Stomach (tissue), 9 donors: ENCODE results near the gene MACO1. TPM values are rescaled to one million over a fixed set of nuclear protein-coding genes. Genes with fewer than 3 reads are reported as not detected.

Source experiments
- DNase-seq, 2 donors: peaks; one replicate each; pipeline versions ENCODE4 v3.0.0 to v3.0.0-alpha.2; 2013 to 2019
- H3K27ac ChIP-seq, 5 donors: fragments of 200-600 bp in 4 of 5; sonication (generic) in 4 of 5; one replicate each; pipeline ENCODE4 v1.5.1; 2013 to 2019; ENCODE audit warnings: mild to moderate bottlenecking in 1 of 5, moderate library complexity in 1 of 5
- H3K27me3 ChIP-seq, 3 donors: fragments of 200-600 bp; sonication (generic); one replicate each; pipeline ENCODE4 v1.5.1; 2017 to 2019; ENCODE audit warnings: mixed run types in 1 of 3
- H3K36me3 ChIP-seq, 4 donors: fragments of 200-600 bp; sonication (generic); 1 replicate in 3 of 4; 2 replicates in 1 of 4; pipeline ENCODE4 v1.5.1; 2016 to 2019
- H3K4me1 ChIP-seq, 4 donors: fragments of 200-600 bp; sonication (generic); one replicate each; pipeline ENCODE4 v1.5.1; 2016 to 2019
- H3K4me3 ChIP-seq, 4 donors: fragments of 200-600 bp; sonication (generic) in 3 of 4; one replicate each; pipeline ENCODE4 v1.5.1; 2016 to 2019; ENCODE audit warnings: mild to moderate bottlenecking in 1 of 4
- H3K9me3 ChIP-seq, 4 donors: fragments of 200-600 bp; sonication (generic); one replicate each; pipeline ENCODE4 v1.5.1; 2016 to 2019
- EP300 ChIP-seq: sonication (generic); formaldehyde crosslinking; IDR thresholded peaks from one replicate; pipeline ENCODE4 v1.6.1; 2017; ENCODE audit warnings: antibody characterized with exemption
- POLR2A ChIP-seq, 4 donors: fragments of 450-650 bp; IDR thresholded peaks; one replicate each; pipeline ENCODE4 v1.6.1; 2016; ENCODE audit warnings: antibody characterized with exemption in 4 of 4, control low read depth in 2 of 4, mild to moderate bottlenecking in 1 of 4, moderate library complexity in 1 of 4
- POLR2AphosphoS5 ChIP-seq, 3 donors: sonication (generic); formaldehyde crosslinking; IDR thresholded peaks; one replicate each; pipeline ENCODE4 v1.6.1; 2016; ENCODE audit warnings: antibody characterized with exemption in 3 of 3
- WGBS, 5 donors: extraction: QIAGEN DNeasy Blood & Tissue Kit in 3 of 5; methylation state at CpG; one replicate each; pipeline versions ENCODE4 v1.1.5 to v1.1.7; 2013 to 2018; 5-methylcytosine and 5-hydroxymethylcytosine counted together
- intact Hi-C: fragments of 100-400 bp; cut with DNase I; formaldehyde crosslinking; loops from one replicate; pipeline ENCODE4 v1.15.1; 2023; ENCODE audit warnings: low total_unique reads
- polyA plus RNA-seq, 3 donors: library from polyadenylated mRNA; stranded (reverse); fragments of 200-250 nt; gene quantifications; one replicate each; pipeline ENCODE4 v1.2.3, GENCODE V29; 2013
- total RNA-seq, 5 donors: library from RNA; depleted of rRNA; stranded (reverse); fragments of >200 nt; gene quantifications; one replicate each; pipeline versions ENCODE4 v1.1.0 to v1.2.3, GENCODE V29; 2014 to 2016
- TF ChIP-seq, protein P1 (sequence below), 7 experiments: fragments of 450-650 bp in 4 of 7; fragments of 200-600 bp in 3 of 7; sonication (generic) in 3 of 7; IDR thresholded peaks; one replicate each; pipeline ENCODE4 v1.5.1; 2016 to 2019; ENCODE audit warnings: antibody characterized with exemption in 7 of 7, control low read depth in 2 of 7, mild to moderate bottlenecking in 1 of 7
- donor health status: healthy with polysubstance abuse.
- donor health status: Bipolar disorder and iron deficiency.
- donor health status: healthy.

Gene MACO1
- total and polyA plus RNA-seq, 8 donors, result 4.9 to 19.8 (median 11.3) TPM

DNA sequence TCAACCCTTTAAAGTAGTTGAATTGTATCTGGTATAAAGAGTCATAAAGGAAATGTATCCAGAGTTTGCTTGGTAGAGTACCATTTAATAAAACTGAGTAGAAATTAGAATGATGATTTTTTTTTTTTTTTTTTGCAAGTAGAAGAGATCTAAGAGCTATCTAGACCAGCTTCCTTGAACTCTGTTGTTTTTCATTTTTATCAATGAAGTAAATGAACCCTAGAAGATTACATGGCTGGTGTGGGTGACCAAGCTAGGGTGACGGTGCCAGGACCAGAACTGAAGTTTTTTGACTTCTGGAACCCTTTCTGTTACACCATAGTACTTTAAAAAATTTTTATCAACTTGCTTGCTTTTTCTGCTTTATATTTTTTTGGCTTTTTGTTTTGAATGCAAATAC is 36.9 kb downstream of the MACO1 start:
- Histone ChIP-seq H3K27me3 (no peaks in the 10 kb centered on the region), H3K36me3 (no peaks in the 10 kb centered on the region), H3K9me3 (no peaks in the 10 kb centered on the region), H3K27ac (peak overlapping the region in 1 of 5 donors; percentile 46), H3K4me3 (no peak overlapping the region), H3K4me1 (peaks cover 14 to 61% (median 34%) of the 10 kb centered on the region in 4 donors)
- 22 to 53% (median 42%) methylated on average over 1 of the region's 1 CpG for WGBS, 5 donors
- intact Hi-C loops, result no loop called here
- no peak for DNase-seq
- TF ChIP-seq, protein P1, sequence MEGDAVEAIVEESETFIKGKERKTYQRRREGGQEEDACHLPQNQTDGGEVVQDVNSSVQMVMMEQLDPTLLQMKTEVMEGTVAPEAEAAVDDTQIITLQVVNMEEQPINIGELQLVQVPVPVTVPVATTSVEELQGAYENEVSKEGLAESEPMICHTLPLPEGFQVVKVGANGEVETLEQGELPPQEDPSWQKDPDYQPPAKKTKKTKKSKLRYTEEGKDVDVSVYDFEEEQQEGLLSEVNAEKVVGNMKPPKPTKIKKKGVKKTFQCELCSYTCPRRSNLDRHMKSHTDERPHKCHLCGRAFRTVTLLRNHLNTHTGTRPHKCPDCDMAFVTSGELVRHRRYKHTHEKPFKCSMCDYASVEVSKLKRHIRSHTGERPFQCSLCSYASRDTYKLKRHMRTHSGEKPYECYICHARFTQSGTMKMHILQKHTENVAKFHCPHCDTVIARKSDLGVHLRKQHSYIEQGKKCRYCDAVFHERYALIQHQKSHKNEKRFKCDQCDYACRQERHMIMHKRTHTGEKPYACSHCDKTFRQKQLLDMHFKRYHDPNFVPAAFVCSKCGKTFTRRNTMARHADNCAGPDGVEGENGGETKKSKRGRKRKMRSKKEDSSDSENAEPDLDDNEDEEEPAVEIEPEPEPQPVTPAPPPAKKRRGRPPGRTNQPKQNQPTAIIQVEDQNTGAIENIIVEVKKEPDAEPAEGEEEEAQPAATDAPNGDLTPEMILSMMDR (IDR thresholded peaks at IDR 0.05), result no peak
- no peak for TF ChIP-seq POLR2AphosphoS5 (IDR thresholded peaks at IDR 0.05)
- no peak for TF ChIP-seq POLR2A (IDR thresholded peaks at IDR 0.05)
- no peak for TF ChIP-seq EP300

DNA sequence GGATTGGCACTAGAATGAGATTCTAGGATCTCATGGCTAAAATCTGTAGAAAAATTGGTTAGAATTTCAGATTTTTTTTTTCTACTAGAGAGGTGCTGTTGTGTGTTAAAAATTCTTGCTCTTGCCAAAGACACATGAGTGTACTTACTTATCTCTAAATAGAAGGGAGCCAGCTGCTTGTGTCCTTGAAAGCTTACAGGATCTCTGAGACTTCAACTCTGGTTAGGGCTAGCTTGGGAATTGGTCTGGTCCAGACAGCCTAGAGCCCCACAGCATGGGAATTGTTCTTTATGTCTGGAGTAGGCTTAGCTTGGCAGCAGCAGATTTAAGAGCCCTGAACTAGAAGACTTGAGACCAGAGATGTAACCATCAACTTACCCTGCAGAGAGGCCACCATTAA is 37.3 kb downstream of the MACO1 start:
- H3K4me1 ChIP-seq, result peaks cover 14 to 60% (median 31%) of the 10 kb centered on the region in 4 donors
- peak in 1 of 2 donors; percentile 33 for DNase-seq
- intact Hi-C loops, result no loop called here

DNA sequence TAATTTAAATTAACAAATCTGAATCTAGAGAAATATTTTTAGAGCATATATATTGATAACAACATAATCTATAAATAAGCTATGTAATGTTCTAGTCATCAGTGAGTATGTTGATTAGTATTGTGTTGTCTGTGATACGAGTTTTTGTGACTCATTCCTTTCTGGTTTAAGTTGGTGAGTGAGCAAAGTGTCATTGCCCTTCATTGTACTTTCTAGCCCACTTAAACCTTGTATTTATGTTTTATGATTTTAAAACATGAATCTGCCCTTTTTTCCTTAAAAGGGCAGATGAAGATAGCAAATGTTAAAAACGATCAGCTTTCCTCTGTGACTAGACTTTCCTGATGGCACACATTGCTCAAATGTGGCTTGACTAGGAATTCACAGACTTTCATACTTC is 38.5 kb downstream of the MACO1 start:
- intact Hi-C loops, result no loop called here
- Histone ChIP-seq H3K4me3 (no peak overlapping the region), H3K27ac (no peak overlapping the region), H3K27me3 (no peaks in the 10 kb centered on the region), H3K4me1 (peaks cover 14 to 54% (median 34%) of the 10 kb centered on the region in 4 donors), H3K36me3 (no peaks in the 10 kb centered on the region), H3K9me3 (no peaks in the 10 kb centered on the region)
- 64 to 83% (median 71%) methylated on average over 2 of the region's 2 CpGs for WGBS, 5 donors
- TF ChIP-seq, protein P1 (IDR thresholded peaks at IDR 0.05), result no peak
- TF ChIP-seq EP300 (no peak), POLR2A (IDR thresholded peaks at IDR 0.05) (no peak), POLR2AphosphoS5 (IDR thresholded peaks at IDR 0.05) (no peak)
- DNase-seq, result no peak

More for the DNA sequence above, 37.3 kb downstream of the MACO1 start:
- Histone ChIP-seq H3K9me3 (no peaks in the 10 kb centered on the region), H3K27me3 (no peaks in the 10 kb centered on the region), H3K27ac (peak overlapping the region in 1 of 5 donors; percentile 46), H3K4me3 (no peak overlapping the region), H3K36me3 (no peaks in the 10 kb centered on the region)
- TF ChIP-seq POLR2AphosphoS5 (IDR thresholded peaks at IDR 0.05) (no peak), EP300 (no peak), POLR2A (IDR thresholded peaks at IDR 0.05) (no peak)
- TF ChIP-seq, protein P1 (IDR thresholded peaks at IDR 0.05), result no peak

DNA sequence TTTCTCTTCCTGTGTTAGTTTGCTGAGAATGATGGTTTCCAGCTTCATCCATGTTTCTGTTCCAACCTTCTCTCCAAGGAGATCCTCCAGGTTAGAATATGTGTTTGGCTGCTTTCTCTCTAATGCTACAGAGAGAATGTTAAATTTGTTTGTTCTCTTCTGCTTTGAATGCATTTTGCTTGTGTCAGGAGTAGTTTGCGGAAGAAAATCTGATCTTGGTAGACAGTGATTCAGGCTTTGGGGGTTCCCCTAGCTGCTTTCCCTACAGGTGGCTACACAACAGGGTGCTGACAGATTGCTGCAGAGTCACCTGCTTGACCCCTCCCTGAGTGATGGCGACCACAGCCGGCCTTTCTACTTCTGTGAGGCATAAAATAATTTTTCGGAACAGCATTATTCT is 41.8 kb downstream of the MACO1 start:
- Histone ChIP-seq H3K36me3 (no peaks in the 10 kb centered on the region), H3K4me1 (peaks cover 9 to 67% (median 37%) of the 10 kb centered on the region in 4 donors), H3K27ac (no peak overlapping the region), H3K9me3 (no peaks in the 10 kb centered on the region), H3K4me3 (no peak overlapping the region), H3K27me3 (no peaks in the 10 kb centered on the region)
- TF ChIP-seq EP300 (no peak), POLR2A (IDR thresholded peaks at IDR 0.05) (no peak), POLR2AphosphoS5 (IDR thresholded peaks at IDR 0.05) (no peak)
- TF ChIP-seq, protein P1 (IDR thresholded peaks at IDR 0.05), result no peak
- intact Hi-C loops, result no loop called here
- no peak for DNase-seq
- WGBS, 5 donors, result 79 to 86% (median 81%) methylated on average over 4 of the region's 4 CpGs
